Activated CD8-positive, alpha-beta T cell treated with anti-CD3 and anti-CD28 coated beads for 36 hours (primary cell): ENCODE data around the gene KLRF1. TPM values are rescaled to one million over a fixed set of nuclear protein-coding genes. Genes with fewer than 3 reads are reported as not detected.

Experiments used
- ATAC-seq: fragments of 200-7000 bp; cut with Tn5 transposase; one replicate; pipeline ENCODE4 v1.10.0; 2021; ENCODE audit warnings: mild to moderate bottlenecking, moderate library complexity
- CTCF ChIA-PET: fragments of 350-600 bp; sonication (Branson Sonifier 250); formaldehyde crosslinking; loops from one replicate; lab custom pipeline; 2021; ENCODE audit warnings: antibody characterized with exemption; lab: Charles Lee
- POLR2A ChIA-PET: fragments of 350-600 bp; sonication (Branson Sonifier 250); formaldehyde crosslinking; loops from one replicate; lab custom pipeline; 2021; ENCODE audit warnings: antibody characterized with exemption; lab: Charles Lee
- DNase-seq: peaks from one replicate; pipeline ENCODE4 v3.0.0-alpha.2; 2020
- H3K27ac Mint-ChIP-seq: one replicate; pipeline ENCODE4 v1.8.0; 2021; ENCODE audit warnings: mild to moderate bottlenecking, mixed read lengths
- H3K27me3 Mint-ChIP-seq: one replicate; pipeline ENCODE4 v1.8.0; 2021; ENCODE audit warnings: mixed read lengths
- H3K36me3 Mint-ChIP-seq: one replicate; pipeline ENCODE4 v1.8.0; 2021; ENCODE audit warnings: low read depth, mixed read lengths
- H3K4me1 Mint-ChIP-seq: one replicate; pipeline ENCODE4 v1.8.0; 2021; ENCODE audit warnings: low read depth, mixed read lengths
- H3K4me3 Mint-ChIP-seq: one replicate; pipeline ENCODE4 v1.8.0; 2021; ENCODE audit warnings: mild to moderate bottlenecking, moderate library complexity, mixed read lengths
- H3K9me3 Mint-ChIP-seq: one replicate; pipeline ENCODE4 v1.8.0; 2021; ENCODE audit warnings: mixed read lengths
- CTCF ChIP-seq: fragments of 200-600 bp; IDR thresholded peaks from one replicate; pipeline ENCODE4 v1.8.0; 2022; ENCODE audit warnings: antibody characterized with exemption, mild to moderate bottlenecking
- intact Hi-C: fragments of 100-400 bp; cut with micrococcal nuclease; formaldehyde crosslinking; loops from one replicate; pipeline ENCODE4 v1.10.0; 2022
- total RNA-seq, 2 experiments: library from RNA; stranded (reverse); gene quantifications; one replicate each; pipeline ENCODE4 v1.2.3, GENCODE V29; 2021

Gene KLRF1
- not detected for total RNA-seq

GRCh38 chr12:9827209-9827888, at the start of gene KLRF1:
KLRF1 (plus strand) TSS chr12:9827481; CDS start chr12:9827545, 64 bp downstream.
- no peak for TF ChIP-seq CTCF
- CTCF ChIA-PET = no interaction called here
- no peak within 1 kb of the TSS for H3K27ac Mint-ChIP-seq

GRCh38 chr12:9779209-9779608, 48.1 kb upstream of the KLRF1 start:
- DNase-seq (no peak), ATAC-seq (no peak)
- CTCF ChIA-PET = interaction anchor here (1.6 to 2.3 kb wide), 2 partner anchors 10 to 29 kb away, joined by 4 to 13 read pairs; no protein-coding TSS in a partner anchor
- Mint-ChIP-seq H3K4me1 (peaks cover 75% of the 10 kb centered on the region), H3K27ac (no peak overlapping the region), H3K27me3 (no peaks in the 10 kb centered on the region), H3K9me3 (peaks cover 4% of the 10 kb centered on the region), H3K4me3 (no peak overlapping the region), H3K36me3 (peaks cover 6% of the 10 kb centered on the region)
- intact Hi-C loops = no loop called here
- TF ChIP-seq CTCF = no peak
- POLR2A ChIA-PET = no interaction called here

More at GRCh38 chr12:9827209-9827888, at the start of gene KLRF1:
- Mint-ChIP-seq H3K36me3 (no peaks in the 10 kb centered on the region), H3K4me3 (no peak within 1 kb of the TSS), H3K9me3 (no peaks in the 10 kb centered on the region), H3K4me1 (peaks cover 2% of the 10 kb centered on the region), H3K27me3 (no peaks in the 10 kb centered on the region)
- intact Hi-C loops = no loop called here
- ATAC-seq (no peak), DNase-seq (no peak)
- POLR2A ChIA-PET = no interaction called here

GRCh38 chr12:9781360-9781759, 45.9 kb upstream of the KLRF1 start:
- peaks cover 4% of the 10 kb centered on the region for H3K9me3 Mint-ChIP-seq
- DNase-seq (no peak), ATAC-seq (peak; percentile 40)
- no peak for TF ChIP-seq CTCF
- H3K27ac Mint-ChIP-seq = peak overlapping the region; percentile 52
- no peaks in the 10 kb centered on the region for H3K27me3 Mint-ChIP-seq
- ChIA-PET CTCF (interaction anchor here (1.0 to 1.9 kb wide), 3 partner anchors 9 to 30 kb away, joined by 3 to 4 read pairs (median 4); no protein-coding TSS in a partner anchor), POLR2A (interaction anchor here (1.6 to 1.9 kb wide), 2 partner anchors 9 to 22 kb away, joined by 9 to 13 read pairs; partner anchors contain the start of gene CD69)
- H3K36me3 Mint-ChIP-seq = peaks cover 5% of the 10 kb centered on the region
- intact Hi-C loops = no loop called here
- no peak overlapping the region for H3K4me3 Mint-ChIP-seq
- peaks cover 59% of the 10 kb centered on the region for H3K4me1 Mint-ChIP-seq

- no peak for TF ChIP-seq CTCF
- DNase-seq (no peak), ATAC-seq (peak; percentile 51)
- peaks cover 4% of the 10 kb centered on the region for H3K9me3 Mint-ChIP-seq
- no peaks in the 10 kb centered on the region for H3K27me3 Mint-ChIP-seq
- ChIA-PET CTCF (interaction anchor here (0.9 to 1.9 kb wide), 7 partner anchors 8 to 32 kb away, joined by 3 to 4 read pairs (median 3); no protein-coding TSS in a partner anchor), POLR2A (interaction anchor here (1.6 to 1.9 kb wide), 2 partner anchors 8 to 23 kb away, joined by 9 to 13 read pairs; partner anchors contain the start of gene CD69)
- peaks cover 57% of the 10 kb centered on the region for H3K4me1 Mint-ChIP-seq
- peak overlapping the region; percentile 27 for H3K27ac Mint-ChIP-seq
- intact Hi-C loops = no loop called here
- H3K36me3 Mint-ChIP-seq = peaks cover 5% of the 10 kb centered on the region
- no peak overlapping the region for H3K4me3 Mint-ChIP-seq
Observed at GRCh38 chr12:9782547-9783382, 44.5 kb upstream of the KLRF1 start.
